ENCODE measurements around the gene CDO1. TPM values are rescaled to one million over a fixed set of nuclear protein-coding genes. Genes with fewer than 3 reads are reported as not detected.

Gene CDO1
- total and polyA plus RNA-seq, 2 of the 8 experiments (the other 6 are each of a cell fraction or from before 2014, with no cell fraction given) = 26.1 to 29.5 TPM

DNA sequence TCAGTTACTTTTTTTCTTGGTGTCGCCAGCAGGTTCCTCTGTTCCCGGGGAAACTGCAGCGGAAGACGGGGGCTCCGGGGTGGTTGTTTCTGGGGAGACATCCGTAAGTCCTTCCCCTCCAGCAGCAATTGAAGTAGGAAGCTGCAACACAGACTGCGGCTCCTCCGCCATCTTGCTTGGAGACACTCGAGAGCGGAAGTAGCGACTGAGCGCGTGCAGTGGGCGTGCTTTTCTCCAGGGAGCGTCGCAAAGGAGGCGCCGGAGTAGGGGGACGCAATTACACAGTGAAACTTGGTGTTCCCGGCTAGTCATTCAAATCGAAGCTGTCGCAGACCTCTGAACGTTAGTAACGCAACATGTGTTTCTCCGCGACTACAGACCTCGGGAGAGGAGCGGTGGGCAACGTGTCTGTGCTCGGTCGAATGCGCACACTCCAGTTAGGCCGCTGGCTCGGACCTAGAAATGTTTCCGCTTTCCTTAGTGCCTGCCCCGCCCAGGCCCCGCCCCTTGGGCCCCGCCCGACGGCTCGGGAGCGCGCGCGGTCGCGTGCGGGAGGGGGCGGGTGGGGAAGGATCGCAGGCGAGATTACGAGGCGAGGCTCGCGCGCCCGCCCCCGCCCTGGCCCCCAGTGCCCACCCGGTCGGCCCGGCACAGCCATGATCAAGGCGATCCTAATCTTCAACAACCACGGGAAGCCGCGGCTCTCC lies 25.1 kb upstream of the CDO1 start, which contains the start of the genes AP3S1 and ATG12:
Gene AP3S1 (plus strand): TSS at position 554 of the 707 bp plus-strand sequence. CDS start 103 bp downstream, at position 657.
Gene ATG12 (minus strand): TSS at position 184 of the 707 bp plus-strand sequence. CDS start 13 bp downstream, at position 171.
- Histone ChIP-seq H3K27me3 (replicated peaks in 1 of 4; ENCODE audit: control insufficient read depth in 3 of 4, extremely low read depth in 1 of 4, insufficient read depth in 3 of 4, low read length in 3 of 4) (no peaks in the 10 kb centered on the region), H2BK5ac (ENCODE audit: low read depth, low read length) (peak within 1 kb of the TSS; percentile 98), H4K8ac (ENCODE audit: extremely low read depth, insufficient read depth, low read length) (peak within 1 kb of the TSS; percentile 94), H3K14ac (ENCODE audit: insufficient read length) (no peak within 1 kb of the TSS), H3K23ac (ENCODE audit: insufficient read length) (no peak within 1 kb of the TSS), H2BK120ac (replicated peaks; ENCODE audit: low read depth, low read length) (no peak within 1 kb of the TSS), H3K79me1 (ENCODE audit: low read depth, low read length) (0 out of 2 replicates have a peak, but pooled peaks cover 2% of the 10 kb centered on the region), H3K9me3 (ENCODE audit: insufficient read depth in 2 of 2, low read depth in 1 of 2, low read length in 1 of 2) (no peaks in the 10 kb centered on the region), H2BK12ac (ENCODE audit: low read depth, low read length) (peak within 1 kb of the TSS; percentile 97), H2AFZ (ENCODE audit: low read length) (peak within 1 kb of the TSS; percentile 100), H4K20me1 (replicated peaks in 1 of 2; ENCODE audit: control insufficient read depth in 1 of 2, insufficient read depth in 2 of 2, low read length in 2 of 2) (peaks cover 7 to 11% of the 10 kb centered on the region in 2 experiments), H4K91ac (replicated peaks; ENCODE audit: insufficient read length, low read length) (peak within 1 kb of the TSS; percentile 91), H3K56ac (replicated peaks; ENCODE audit: insufficient read length, low read depth, low read length) (peak within 1 kb of the TSS; percentile 71), H3K4ac (replicated peaks; ENCODE audit: insufficient read length, low read depth, low read length) (peak within 1 kb of the TSS; percentile 76), H3K79me2 (ENCODE audit: control insufficient read depth in 1 of 2, insufficient read depth in 2 of 2, low read length in 2 of 2) (peaks cover 6 to 80% of the 10 kb centered on the region in 2 experiments; a peak in 3 of 4 replicates), H3K36me3 (ENCODE audit: control insufficient read depth in 2 of 4, insufficient read depth in 4 of 4, low read length in 3 of 4) (peaks cover 0 to 11% (median 9%) of the 10 kb centered on the region in 4 experiments; a peak in 3 of 8 replicates), H3K4me3 (ENCODE audit: extremely low read depth in 1 of 4, insufficient read depth in 2 of 4, low read depth in 3 of 4, low read length in 4 of 4) (peak within 1 kb of the TSS; percentile 75 to 89 (median 84)), H2AK5ac (ENCODE audit: low read depth, low read length) (no peak within 1 kb of the TSS), H3K4me2 (ENCODE audit: insufficient read depth in 1 of 2, low read depth in 2 of 2, low read length in 2 of 2) (peak within 1 kb of the TSS; percentile 90 to 96), H3K18ac (ENCODE audit: extremely low read depth, low read length) (peak within 1 kb of the TSS; percentile 99), H4K5ac (ENCODE audit: insufficient read length, low read depth, low read length) (peak within 1 kb of the TSS; percentile 100), H3K4me1 (replicated peaks in 1 of 4; ENCODE audit: control insufficient read depth in 3 of 4, insufficient read depth in 4 of 4, low read length in 3 of 4) (peaks cover 0 to 5% (median 1%) of the 10 kb centered on the region in 4 experiments; a peak in 2 of 7 replicates), H3K23me2 (ENCODE audit: low read depth, low read length) (peaks cover 5% of the 10 kb centered on the region; the same call in 1 of the 2 replicates), H3K27ac (ENCODE audit: low read depth, low read length) (peak within 1 kb of the TSS; percentile 97), H2BK20ac (ENCODE audit: low read length) (0 out of 2 replicates have a peak within 1 kb of the TSS, but pooled peaks have one; percentile 75), H3K9ac (replicated peaks in 1 of 4; ENCODE audit: extremely low read depth in 1 of 4, low read depth in 3 of 4, low read length in 3 of 4) (peak within 1 kb of the TSS; percentile 82 to 96 (median 88)), H2BK15ac (ENCODE audit: low read length) (peak within 1 kb of the TSS; percentile 82; the same call in 1 of the 2 replicates)
- CTCF ChIA-PET (ENCODE audit: partially characterized antibody) = interaction anchor here (1.3 to 3.4 kb wide), 6 partner anchors 10 to 218 kb away, joined by 3 to 26 read pairs (median 12); partner anchors contain the start of gene CDO1
- 2% methylated on average over 25 of the region's 65 CpGs; no CpG with 5 or more reads in 1 of the 2 experiments for WGBS, 2 experiments (ENCODE audit: extremely low coverage in 1 of 2, insufficient coverage in 1 of 2, insufficient read length in 1 of 2, insufficient replicate concordance in 2 of 2, low coverage in 1 of 2, low lambda C conversion rate in 2 of 2, missing lambda C conversion rate in 1 of 2)
- FAIRE-seq = no peak
- POLR2A ChIA-PET (ENCODE audit: partially characterized antibody) = interaction anchor here (0.7 to 3.5 kb wide), 11 partner anchors 15 to 298 kb away, joined by 3 to 11 read pairs (median 4); partner anchors contain the start of genes CDO1, COMMD10 and TMED7
- peak; percentile 67 to 92 for DNase-seq (ENCODE audit: low read depth in 1 of 2, low spot score in 2 of 2)
- TF ChIP-seq TAF1 (IDR thresholded peaks at IDR 0.05; ENCODE audit: low read depth, low read length) (peak; percentile 96), YY1 (IDR thresholded peaks at IDR 0.05; ENCODE audit: low read depth, low read length) (peak; percentile 97), EGR1 (IDR thresholded peaks at IDR 0.05; ENCODE audit: borderline replicate concordance, low read depth, low read length) (peak; percentile 77; the same call in 1 of the 2 replicates), CHD1 (IDR thresholded peaks at IDR 0.05; ENCODE audit: low read depth, low read length) (peak; percentile 46; the same call in 1 of the 2 replicates), ZNF274 (IDR thresholded peaks at IDR 0.05; ENCODE audit: borderline replicate concordance, extremely low read depth, low read length) (no peak), SIN3A (conservative IDR thresholded peaks at IDR 0.05 in 1 of 2, IDR thresholded peaks at IDR 0.05 in 1 of 2; ENCODE audit: low read depth in 1 of 2, low read length in 2 of 2) (peak; percentile 74 to 78; a peak in 2 of 4 replicates), SP1 (IDR thresholded peaks at IDR 0.05; ENCODE audit: low read depth, low read length) (peak; percentile 62), ATF2 (IDR thresholded peaks at IDR 0.05; ENCODE audit: low read length) (no peak), CTBP2 (IDR thresholded peaks at IDR 0.05; ENCODE audit: borderline replicate concordance, insufficient read depth, insufficient read length, low read length) (peak; percentile 14)
